ENCODE results near the gene LRTM2. TPM values are rescaled to one million over a fixed set of nuclear protein-coding genes. Genes with fewer than 3 reads are reported as not detected.

LRTM2 gene
- total and polyA plus RNA-seq, 9 of the 15 experiments (the other 6 are each of a cell fraction or from before 2014, with no cell fraction given): 0.09 TPM; not detected in 8

GRCh38 chr12:1808036-1808797 lies 12.1 kb upstream of the LRTM2 start (continued):
- no peak for TF ChIP-seq PRPF4 (IDR thresholded peaks at IDR 0.05; ENCODE audit: insufficient read depth, low read depth, low read length, poor library complexity, severe bottlenecking)
- TF ChIP-seq USF1 (CRISPR knock-in tag; IDR thresholded peaks at IDR 0.05): no peak
- no peak for TF ChIP-seq SAP30 (IDR thresholded peaks at IDR 0.05; ENCODE audit: borderline replicate concordance, insufficient read depth, low read depth, low read length, poor library complexity, severe bottlenecking)
- TF ChIP-seq SRF (CRISPR knock-in tag; IDR thresholded peaks at IDR 0.05): no peak
- no peak for TF ChIP-seq ZNF780A (CRISPR knock-in tag; IDR thresholded peaks at IDR 0.05)
- no peak for TF ChIP-seq KHSRP (IDR thresholded peaks at IDR 0.05)

GRCh38 chr12:1808798-1809480 lies 11.4 kb upstream of the LRTM2 start:
- 69% methylated on average over 21 of the region's 22 CpGs for WGBS (ENCODE audit: insufficient coverage, low coverage, missing lambda C conversion rate)
- CTCF ChIA-PET (ENCODE audit: low intra/inter-chr PET ratio): no interaction called here
- H3K9me3 ChIP-seq (replicated peaks; ENCODE audit: control insufficient read depth, insufficient read depth, low read depth, low read length): no peaks in the 10 kb centered on the region
- H3K4me2 ChIP-seq (ENCODE audit: insufficient read depth, low read length): no peak overlapping the region
- H2AFZ ChIP-seq (ENCODE audit: low read depth, low read length): no peak overlapping the region
- no peak overlapping the region for H3K27ac ChIP-seq (ENCODE audit: extremely low read depth, low read depth, low read length)
- H3K27me3 ChIP-seq (ENCODE audit: control insufficient read depth in 2 of 2, insufficient read depth in 2 of 2, low read length in 2 of 2): peaks cover 0 to 6% of the 10 kb centered on the region in 2 experiments; a peak in 2 of 5 replicates
- in situ Hi-C loops (cut with MboI): no loop called here
- no peaks in the 10 kb centered on the region for H3K9me1 ChIP-seq (ENCODE audit: control insufficient read depth, insufficient read depth, low read length)
- no peak overlapping the region for H3K9ac ChIP-seq (ENCODE audit: insufficient read depth in 1 of 2, low read depth in 2 of 2, low read length in 2 of 2)
- H3K36me3 ChIP-seq (ENCODE audit: control insufficient read depth, insufficient read depth, low read length): no peaks in the 10 kb centered on the region
- H3K4me3 ChIP-seq: no peak overlapping the region
- FAIRE-seq (no peak), ATAC-seq (no peak), DNase-seq (ENCODE audit: extremely low read depth in 1 of 4, low spot score in 3 of 4) (no peak)
- BruUV-seq (replicated peaks): no TSS peak
- no peaks in the 10 kb centered on the region for H4K20me1 ChIP-seq (replicated peaks; ENCODE audit: control insufficient read depth, insufficient read depth, low read length)
- POLR2A ChIA-PET: no interaction called here
- no peaks in the 10 kb centered on the region for H3K79me2 ChIP-seq (ENCODE audit: control insufficient read depth, insufficient read depth, low read length)
- intact Hi-C loops (cut with micrococcal nuclease): no loop called here
- peaks cover 35 to 37% of the 10 kb centered on the region in 2 experiments for H3K4me1 ChIP-seq (replicated peaks in 1 of 2; ENCODE audit: control insufficient read depth in 2 of 2, insufficient read depth in 2 of 2, low read length in 2 of 2)
- TF ChIP-seq TAF9B (IDR thresholded peaks at IDR 0.05; ENCODE audit: partially characterized antibody): no peak
- TF ChIP-seq ZNF592 (IDR thresholded peaks at IDR 0.05): no peak
- TF ChIP-seq NCOA6 (IDR thresholded peaks at IDR 0.05): no peak
- TF ChIP-seq STAT6 (CRISPR knock-in tag; IDR thresholded peaks at IDR 0.05): no peak

Measured in K562 (cell line).